GM19043 (cell line): ENCODE results near the gene NOC4L.
"Not testable (repeated sequence)": the region's sequence is repeated elsewhere in the genome, so short reads cannot be mapped to it uniquely, and the experiment has no call there.

Experiments used
- ATAC-seq: cut with Tn5 transposase; IDR thresholded peaks from one replicate; pipeline ENCODE4 v1.9.1; 2021; ENCODE audit warnings: low read depth; ENCODE audit not compliant: unreplicated experiment

Gene NOC4L

DNA sequence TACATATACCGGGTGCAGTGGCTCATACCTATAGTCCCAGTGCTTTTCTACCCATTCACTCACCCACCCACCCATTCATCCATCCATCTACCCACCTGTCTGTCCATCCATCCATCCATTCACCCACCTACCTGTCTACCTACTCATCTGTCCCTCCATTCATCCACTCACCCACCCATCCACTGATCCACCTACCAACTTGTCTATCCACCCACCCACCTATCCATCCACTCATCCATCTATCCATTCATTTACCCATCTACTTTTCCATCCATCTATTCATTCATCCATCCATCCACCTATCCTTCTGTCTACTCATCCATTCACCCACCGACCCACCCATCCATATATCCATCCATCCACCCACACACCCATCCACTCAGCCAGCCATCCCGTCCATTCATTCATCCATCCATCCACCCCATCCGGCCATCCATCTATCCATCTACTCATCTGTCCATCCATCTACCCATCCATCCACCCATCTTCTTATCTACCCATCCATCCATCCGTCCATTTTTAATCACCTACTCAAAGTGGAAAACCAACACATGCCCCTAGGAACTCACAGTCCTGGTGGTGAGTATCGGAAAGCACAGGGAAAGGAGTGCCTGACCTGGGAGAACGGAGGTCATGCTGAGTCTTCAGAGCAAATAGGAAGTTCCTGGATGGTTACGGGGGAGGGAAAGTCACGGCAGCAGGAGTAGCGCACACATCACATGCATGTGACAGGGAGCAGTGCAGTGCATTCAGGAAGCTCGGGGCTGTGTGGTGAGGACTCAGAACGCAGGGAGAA, 20.1 kb upstream of the NOC4L start:
- no peak for ATAC-seq

DNA sequence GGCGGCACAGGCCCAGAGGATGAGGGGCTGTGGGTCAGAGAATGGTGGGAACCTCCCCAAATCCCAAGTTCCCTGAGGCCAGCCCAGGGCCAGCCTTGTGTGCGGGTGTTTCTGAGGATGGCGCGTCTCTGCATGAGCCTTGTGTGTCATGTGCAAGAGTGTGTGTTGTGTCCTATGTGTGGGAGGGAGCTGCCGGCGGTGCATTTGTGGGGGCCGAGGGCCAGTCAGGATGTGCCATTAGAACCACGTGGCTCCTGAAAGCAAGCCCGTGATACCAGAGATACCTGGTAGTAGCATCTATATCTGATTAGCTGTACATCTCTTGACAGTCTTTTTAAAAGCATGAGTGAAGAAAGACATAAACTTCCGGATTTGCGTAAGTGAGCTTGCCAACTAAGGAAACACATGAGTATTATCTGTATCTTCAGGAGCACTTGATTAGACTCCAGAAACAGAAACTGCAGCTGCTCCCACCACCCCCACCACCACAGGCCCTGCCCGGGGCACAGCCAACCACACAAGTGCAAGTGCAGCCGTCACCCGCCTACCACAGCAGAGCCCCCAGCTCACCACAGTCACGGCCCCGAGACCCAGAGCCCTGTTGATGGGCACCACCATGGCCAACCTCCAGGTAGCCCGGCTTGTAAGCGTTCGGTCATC, 19.4 kb upstream of the NOC4L start:
- no peak for ATAC-seq

DNA sequence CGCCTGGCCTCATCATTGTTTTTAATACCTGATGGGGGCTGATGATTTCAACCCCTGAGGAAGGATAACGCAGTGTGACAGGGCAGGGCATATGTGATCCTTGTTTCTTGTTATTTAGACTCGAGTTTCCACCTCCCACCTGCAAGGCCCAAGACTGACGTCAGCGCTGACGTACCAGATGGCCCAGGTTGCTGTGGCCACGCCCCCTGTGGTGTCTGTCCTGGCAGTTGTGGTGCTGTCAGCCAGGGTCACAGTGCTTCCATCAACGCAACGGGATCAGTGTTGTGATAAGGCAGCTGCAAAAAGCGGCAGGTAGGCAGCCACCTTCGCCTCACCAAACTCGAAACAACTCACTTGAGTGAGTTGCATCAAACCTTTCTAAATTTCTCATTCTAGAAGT, 18.5 kb upstream of the NOC4L start:
- no peak for ATAC-seq

DNA sequence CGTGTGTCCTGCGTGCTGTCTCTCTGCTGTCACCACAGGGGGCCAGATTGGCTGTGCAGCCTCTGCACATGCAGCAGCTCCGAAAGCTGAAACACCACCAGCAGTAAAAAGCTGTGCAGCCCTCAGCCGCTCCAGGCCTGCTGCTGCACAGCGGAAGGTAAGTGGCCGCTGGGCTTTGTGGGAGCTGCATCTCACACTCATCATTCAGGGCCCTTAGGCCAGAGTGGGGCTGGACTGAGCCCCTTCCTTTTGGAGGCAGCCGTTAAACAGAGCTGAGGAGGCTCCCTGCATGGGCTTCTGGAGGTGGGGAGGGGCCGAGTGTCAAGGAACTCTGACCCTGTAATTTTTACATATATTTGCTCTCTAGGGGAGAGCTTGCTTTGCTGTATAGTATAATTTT, 17.2 kb upstream of the NOC4L start:
- ATAC-seq: no peak

DNA sequence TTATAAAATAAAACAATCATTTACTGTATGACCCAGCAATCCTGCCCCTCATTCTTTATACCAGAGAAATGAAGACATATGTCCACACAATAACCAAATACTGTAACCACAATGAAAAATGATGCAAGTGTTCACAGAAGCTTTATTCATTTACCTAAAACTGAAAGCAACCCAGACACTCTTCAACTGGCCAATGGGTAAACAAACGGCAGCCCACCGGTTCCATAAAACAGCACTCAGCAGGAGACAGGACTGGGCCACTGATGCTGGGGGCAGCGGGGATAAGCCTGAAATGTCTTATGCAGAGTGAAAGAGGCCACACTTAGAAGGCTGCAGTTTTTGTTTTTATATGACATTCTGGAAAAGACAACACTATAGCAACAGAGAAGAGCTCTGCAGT, 15.2 kb upstream of the NOC4L start:
- ATAC-seq: no peak

DNA sequence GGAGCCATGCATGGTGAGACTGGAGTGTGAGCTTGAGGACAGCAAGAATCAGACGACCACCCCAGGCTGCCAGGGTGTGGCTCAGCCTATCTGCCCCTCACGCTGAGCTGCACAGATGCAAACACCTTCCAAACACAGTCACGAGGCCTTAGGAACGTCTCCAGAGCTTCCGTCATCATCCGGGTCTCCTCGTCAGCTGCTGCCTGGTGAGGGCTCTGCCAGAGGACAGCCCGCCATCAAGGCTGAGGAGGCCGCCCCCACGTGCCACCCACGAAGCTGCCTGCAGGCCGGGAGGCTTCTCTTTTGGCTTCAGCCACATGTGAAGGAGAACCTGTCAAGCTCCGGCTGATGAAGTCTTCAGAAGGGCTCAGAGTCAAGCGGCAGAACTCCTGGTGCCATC, 13.6 kb upstream of the NOC4L start:
- no peak for ATAC-seq

DNA sequence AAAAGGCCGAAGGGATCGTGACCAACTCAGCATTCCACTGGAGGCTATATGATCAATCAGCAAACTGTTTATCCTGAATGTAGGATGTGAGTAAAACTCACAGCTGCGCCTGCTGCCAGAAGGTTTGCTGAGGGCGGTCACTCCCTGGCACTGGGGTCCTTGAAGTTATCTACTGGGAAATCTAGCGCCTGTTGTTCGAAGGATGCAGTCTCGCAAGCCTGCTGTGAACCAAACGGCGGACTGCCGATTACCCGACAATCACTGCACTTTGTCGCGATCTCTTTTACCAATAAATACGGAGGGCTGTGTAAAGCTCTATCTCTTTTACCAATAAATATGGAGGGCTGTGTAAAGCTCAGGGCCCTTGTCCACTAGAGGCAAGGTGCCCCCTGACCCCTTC, 13.0 kb upstream of the NOC4L start:
- ATAC-seq: no peak

DNA sequence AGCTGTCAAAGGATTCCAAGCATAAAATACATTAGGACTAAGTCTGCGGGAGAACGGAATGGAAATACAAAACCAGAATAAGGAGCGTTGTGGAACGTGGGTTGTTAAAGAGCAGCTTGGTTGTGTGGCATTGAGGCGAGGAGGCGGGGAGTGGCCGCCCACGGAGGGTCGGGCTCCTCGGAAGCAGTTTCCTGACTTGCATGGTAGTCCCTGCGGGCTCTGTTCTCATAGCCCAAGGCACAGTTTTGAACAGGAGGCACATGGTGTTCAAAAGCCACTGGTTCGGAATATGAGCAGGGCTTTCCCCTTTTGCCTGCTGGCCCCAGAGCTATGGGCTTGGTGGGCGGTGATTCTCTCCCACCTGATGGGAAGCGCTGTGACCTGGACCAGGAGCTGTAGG, 12.3 kb upstream of the NOC4L start:
- ATAC-seq: no peak

DNA sequence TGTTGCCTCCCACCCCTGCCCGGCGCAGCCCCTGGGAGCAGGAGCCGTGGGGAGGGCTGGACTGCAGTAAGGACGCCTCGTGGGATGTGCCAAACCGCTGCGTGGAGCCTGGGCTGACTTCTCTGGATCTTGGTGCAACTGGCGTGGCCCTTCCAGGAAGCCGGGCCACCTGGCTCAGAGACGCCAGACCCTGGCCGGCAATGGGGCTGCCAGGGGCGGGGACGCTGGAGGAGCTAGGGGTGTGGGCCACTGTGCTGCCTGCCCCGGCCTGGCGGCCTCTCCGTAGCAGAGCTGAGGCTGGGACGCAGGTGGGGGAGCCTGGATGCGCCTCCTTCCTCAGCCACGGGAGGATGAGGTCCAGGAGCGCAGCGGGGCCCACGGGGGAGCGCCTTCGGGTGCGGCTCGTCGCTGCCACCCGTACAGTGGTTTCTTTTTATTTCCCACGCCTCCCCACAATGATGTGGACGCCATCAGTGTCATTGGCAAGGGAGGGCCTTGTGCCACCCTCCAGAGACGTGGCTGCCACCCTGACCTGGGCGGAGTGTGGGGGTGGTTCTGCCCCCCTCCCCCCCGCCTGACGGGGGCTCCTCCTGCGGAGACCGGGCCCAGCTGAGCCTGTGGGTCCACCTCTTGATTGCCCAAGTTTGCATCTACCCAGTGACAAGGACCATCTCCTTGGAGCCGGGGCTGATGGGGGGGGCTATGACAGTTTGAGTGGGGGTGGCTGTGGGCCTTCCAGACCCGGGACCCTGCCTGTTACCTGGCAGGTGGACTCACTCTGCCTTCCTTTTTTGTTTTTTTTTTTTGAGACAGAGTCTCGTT, 11.4 kb upstream of the NOC4L start:
- no peak for ATAC-seq

DNA sequence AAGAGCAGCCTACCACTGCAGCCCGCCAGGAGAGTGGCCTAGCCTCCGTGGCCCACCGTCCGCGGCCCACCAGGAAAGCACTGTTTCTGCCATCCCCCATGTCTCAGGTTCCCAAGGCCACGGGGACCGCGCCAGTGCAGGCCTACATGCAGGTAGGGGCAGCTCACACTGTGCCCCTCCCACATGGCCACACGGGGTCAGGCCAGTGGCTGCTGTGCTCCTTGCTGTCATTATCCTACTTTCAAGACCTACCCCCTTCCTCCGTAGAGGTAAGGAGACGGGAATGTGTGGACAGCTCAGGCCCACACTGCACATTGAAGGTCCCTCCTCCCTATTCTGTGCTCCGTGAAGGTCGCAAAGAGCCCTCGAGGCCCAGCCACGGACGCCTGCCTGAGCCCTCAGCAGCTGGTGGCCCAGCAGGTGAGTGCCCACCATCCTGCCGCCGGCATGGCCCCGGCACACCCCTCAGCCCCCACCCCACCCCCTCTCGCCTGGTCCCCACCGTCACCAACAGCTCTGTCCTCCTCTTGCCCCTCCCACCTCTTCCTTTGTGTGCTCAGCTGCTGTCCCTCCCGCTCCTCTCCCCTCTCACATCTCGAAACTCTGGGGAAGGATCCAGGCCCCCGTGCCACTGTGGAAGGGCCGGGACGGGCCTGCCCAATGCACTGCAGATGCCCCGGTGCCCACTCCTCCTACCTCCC, 10.2 kb upstream of the NOC4L start:
- no peak for ATAC-seq

DNA sequence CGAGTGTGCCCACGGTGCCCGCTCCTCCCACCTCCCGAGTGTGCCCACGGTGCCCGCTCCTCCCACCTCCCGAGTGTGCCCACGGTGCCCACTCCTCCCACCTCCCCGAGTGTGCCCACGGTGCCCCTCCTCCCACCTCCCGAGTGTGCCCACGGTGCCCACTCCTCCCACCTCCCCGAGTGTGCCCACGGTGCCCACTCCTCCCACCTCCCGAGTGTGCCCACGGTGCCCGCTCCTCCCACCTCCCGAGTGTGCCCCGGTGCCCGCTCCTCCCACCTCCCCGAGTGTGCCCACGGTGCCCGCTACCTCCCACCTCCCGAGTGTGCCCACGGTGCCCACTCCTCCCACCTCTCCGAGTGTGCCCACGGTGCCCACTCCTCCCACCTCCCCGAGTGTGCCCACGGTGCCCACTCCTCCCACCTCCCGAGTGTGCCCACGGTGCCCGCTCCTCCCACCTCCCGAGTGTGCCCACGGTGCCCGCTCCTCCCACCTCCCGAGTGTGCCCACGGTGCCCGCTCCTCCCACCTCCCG, 9.5 kb upstream of the NOC4L start:
- ATAC-seq: not testable (repeated sequence)

DNA sequence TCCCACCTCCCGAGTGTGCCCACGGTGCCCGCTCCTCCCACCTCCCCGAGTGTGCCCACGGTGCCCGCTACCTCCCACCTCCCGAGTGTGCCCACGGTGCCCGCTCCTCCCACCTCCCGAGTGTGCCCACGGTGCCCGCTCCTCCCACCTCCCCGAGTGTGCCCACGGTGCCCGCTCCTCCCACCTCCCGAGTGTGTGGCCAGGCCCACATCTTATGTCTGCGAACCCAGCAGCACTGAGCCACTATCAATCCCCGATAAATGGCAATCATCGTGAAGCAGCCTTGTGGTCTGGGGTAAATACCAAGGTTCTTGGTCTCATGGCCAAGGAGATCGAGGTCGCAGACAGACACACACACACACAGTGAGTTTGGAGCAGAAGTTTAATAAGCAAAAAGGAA, 8.0 kb upstream of the NOC4L start:
- ATAC-seq: not testable (repeated sequence)

DNA sequence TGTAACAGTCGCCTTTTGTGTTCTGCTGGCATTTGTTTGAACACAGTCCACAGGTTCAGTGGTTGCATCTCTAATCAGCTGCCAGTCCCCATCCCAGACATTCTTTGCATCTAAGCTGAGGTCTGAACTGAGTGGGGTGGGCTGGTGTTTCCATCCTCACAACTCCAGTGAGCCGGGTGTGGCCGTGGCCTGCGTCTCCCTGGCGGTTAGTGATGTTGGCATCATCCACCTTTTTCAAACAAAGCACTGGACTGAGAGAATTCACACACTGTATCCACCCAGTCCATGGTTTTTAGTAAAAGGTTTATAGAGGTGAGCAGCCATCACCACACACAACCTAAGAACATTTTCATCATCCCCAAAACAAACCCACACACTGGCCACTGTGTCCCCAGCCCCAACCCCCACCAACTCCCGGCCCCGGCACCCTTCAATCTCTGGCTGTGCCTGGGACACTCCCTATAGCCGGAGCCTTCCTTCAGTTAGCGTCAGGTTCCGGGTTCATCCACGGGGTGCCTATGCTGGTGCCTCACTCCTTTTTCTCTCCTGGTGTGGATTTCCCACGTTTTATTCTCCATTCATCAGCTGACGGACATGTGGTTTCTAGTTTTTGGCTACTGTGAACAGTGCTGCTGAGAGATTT, 6.7 kb upstream of the NOC4L start:
- ATAC-seq: no peak

DNA sequence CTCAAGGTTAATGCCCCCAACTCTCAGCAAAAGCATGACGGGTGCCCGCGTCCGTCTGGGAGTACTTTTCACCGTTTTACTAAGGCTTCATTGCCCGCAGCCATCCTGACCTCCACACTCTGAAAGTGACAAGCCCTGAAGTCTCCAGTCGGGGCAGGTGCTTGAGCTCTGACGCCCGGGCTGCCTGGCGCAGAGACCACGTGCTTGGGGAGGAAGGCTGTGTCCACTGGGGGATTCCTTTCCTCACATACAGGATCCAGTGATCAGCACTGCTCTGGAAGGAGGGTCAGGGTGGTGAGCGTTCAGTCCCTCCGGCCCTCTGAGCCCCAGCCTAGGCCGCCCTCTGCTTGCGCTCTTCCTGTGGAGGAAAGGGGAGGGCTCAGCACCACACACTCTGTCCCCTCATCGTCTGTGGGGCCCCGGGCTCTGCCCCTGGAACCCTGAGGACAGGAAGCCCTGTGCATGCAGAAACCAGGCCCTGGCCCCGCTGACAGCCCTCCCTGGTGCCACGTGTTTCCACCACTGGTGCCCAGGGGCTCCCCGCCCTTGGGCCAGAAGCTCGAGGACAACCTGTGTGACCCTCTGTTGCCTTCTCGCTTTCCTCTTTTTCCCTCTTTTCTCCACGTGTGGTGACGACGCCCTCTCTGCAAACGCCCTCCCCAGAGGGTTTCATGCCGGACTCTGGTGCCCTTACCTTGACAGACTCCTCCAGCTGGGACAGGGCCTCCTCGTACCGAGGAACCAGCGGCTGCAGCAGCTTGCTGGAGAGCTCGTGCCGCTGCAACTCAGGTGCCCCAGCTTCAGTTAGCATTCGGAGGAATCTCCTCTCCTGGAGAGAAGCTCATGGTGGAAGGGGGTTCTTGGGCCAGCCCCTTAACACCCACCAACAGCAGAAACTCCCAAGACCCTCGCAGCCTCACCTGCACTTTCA, 5.1 kb upstream of the NOC4L start:
- no peak for ATAC-seq

DNA sequence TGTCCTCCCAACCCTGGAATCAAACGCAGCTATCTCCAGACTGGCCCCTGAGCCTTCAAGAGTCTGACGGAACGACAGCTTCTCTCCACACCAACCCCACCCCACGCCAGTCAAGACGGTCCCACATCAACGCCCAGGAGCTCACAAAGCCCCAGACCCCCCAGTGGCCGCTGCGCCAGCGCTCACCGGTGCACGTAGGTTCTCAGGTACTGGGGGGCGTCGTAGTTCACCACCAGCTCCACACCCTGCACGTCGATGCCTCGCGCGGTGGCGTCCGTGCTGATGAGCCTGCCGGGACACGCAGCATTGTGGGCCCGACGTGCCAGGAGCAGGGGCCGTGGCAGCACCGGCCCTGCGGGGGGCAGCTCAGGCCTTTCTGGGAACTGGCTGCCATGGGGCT, 4.3 kb upstream of the NOC4L start:
- no peak for ATAC-seq

DNA sequence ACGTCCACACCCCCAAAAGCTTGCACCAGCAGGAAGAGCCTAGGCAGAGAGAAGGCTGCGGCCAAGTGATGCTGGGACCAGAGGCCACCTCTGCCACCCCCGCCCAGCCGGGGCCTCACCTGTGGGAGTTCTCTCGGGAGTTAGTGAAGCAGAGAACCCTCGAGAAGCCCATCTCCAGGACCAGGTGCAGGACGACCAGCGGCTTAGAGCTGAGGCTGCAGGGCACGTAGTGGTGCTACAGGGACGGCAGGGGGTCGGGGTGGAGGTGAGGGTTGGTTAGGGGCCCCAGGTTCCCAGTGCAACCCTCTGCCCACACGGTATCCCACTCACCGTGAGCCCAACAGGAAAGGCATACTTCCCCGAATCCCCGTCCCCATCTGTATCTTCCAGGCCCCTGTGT, 3.8 kb upstream of the NOC4L start:
- no peak for ATAC-seq

DNA sequence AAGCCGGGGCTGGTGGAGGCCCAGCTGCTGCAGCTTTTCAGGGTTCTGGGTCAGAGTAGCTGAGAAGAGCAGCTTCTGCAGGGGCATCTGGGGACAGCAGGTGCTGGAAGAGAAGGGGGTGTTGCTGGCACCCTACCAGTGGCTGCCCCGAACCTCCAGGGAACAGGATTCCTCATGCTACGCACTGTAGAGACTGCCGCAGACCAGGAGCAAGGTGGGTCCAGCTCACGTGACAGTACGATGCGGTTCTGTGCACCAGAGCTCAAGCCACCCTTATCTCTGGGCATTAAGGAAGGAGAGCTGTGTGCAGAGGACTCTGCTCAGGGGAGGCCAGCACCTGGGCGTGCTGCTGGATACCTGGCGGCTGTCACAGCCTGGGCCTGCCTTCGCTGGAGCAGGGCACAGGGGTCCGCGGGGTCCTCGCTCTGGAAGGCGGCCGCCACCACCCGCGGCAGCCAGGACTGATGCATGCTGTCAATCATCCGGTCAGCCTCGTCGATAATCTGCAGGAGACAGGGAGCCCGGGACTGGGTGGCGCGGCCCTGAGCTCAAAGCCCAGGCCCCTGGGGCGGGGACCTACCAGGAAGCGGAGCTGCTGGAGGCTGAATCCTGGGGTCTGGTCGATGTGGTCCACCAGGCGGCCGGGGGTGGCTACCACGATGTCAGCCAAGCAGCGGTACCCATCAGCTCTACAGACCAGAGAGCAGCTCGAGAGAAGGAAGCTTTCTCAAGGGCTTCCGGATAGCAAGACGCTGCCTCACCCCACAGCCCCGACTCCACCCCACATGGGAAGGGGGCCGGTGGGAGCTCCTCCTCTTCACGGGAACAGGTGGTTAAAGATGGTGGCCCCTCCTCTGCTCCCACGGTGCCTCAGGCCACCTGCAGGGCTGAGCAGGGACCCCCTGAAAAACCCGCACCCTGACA, 3.1 kb upstream of the NOC4L start:
- ATAC-seq: no peak
